Thyroid gland (tissue), 4 donors: Measurements from ENCODE around the gene CAPSL. TPM values are rescaled to one million over a fixed set of nuclear protein-coding genes. Genes with fewer than 3 reads are reported as not detected.
"Not testable (repeated sequence)": the region's sequence is repeated elsewhere in the genome, so short reads cannot be mapped to it uniquely, and the experiment has no call there.

Experiments used
- DNase-seq, 2 donors: peaks; one replicate each; pipeline ENCODE4 v3.0.0-alpha.2; 2019
- H3K27ac ChIP-seq, 3 donors: fragments of 200-600 bp; sonication (generic); 1 replicate in 2 of 3; 2 replicates in 1 of 3; pipeline ENCODE4 v1.5.1; 2016 to 2019; ENCODE audit warnings: mild to moderate bottlenecking in 1 of 3, moderate library complexity in 1 of 3
- H3K27me3 ChIP-seq: fragments of 200-600 bp; sonication (generic); one replicate; pipeline ENCODE4 v1.5.1; 2019
- H3K36me3 ChIP-seq, 2 donors: fragments of 200-600 bp; sonication (generic); one replicate each; pipeline ENCODE4 v1.5.1; 2016 to 2019
- H3K4me1 ChIP-seq, 2 donors: fragments of 200-600 bp; sonication (generic); one replicate each; pipeline ENCODE4 v1.5.1; 2017 to 2019
- H3K4me3 ChIP-seq, 3 donors: fragments of 200-600 bp; sonication (generic); replicated peaks in 1 of 3; 1 replicate in 2 of 3; 2 replicates in 1 of 3; pipeline ENCODE4 v1.5.1; 2016; ENCODE audit warnings: mild to moderate bottlenecking in 1 of 3
- H3K9me3 ChIP-seq: fragments of 200-600 bp; sonication (generic); one replicate; pipeline ENCODE4 v1.5.1; 2017
- CTCF ChIP-seq, 6 experiments: fragments of 200-600 bp in 3 of 6; fragments of 450-650 bp in 3 of 6; sonication (generic) in 3 of 6; IDR thresholded peaks; one replicate each; pipeline ENCODE4 v1.5.1; 2016 to 2019; ENCODE audit warnings: antibody characterized with exemption in 6 of 6, mild to moderate bottlenecking in 2 of 6, inconsistent platforms in 1 of 6, moderate library complexity in 1 of 6
- POLR2A ChIP-seq, 2 donors: fragments of 450-650 bp; IDR thresholded peaks; one replicate each; pipeline ENCODE4 v1.6.1; 2017; ENCODE audit warnings: antibody characterized with exemption in 2 of 2, mild to moderate bottlenecking in 2 of 2, moderate library complexity in 1 of 2
- WGBS, 2 donors: methylation state at CpG; one replicate each; pipeline ENCODE4 v1.1.5; 2017; 5-methylcytosine and 5-hydroxymethylcytosine counted together
- intact Hi-C: fragments of 100-400 bp; cut with DNase I; formaldehyde crosslinking; loops from one replicate; pipeline ENCODE4 v1.15.1; 2023
- small RNA-seq: library from RNA; depleted of rRNA; stranded (forward); fragments of <200 nt; gene quantifications from one replicate; pipeline ENCODE3, GENCODE V24; 2016
- total RNA-seq, 4 donors: library from RNA; depleted of rRNA; stranded (reverse); fragments of >200 nt; gene quantifications; one replicate each; pipeline ENCODE4 v1.2.3, GENCODE V29; 2016

Gene CAPSL
- total RNA-seq, 4 donors from 2014 or later, result 0.33 to 2.4 TPM; not detected in 2

GRCh38 chr5:35859101-35859661 lies 79.2 kb downstream of the CAPSL start:
- TF ChIP-seq POLR2A (IDR thresholded peaks at IDR 0.05), result no peak
- no peak for TF ChIP-seq CTCF (IDR thresholded peaks at IDR 0.05)
- Histone ChIP-seq H3K27ac (no peak overlapping the region), H3K27me3 (no peaks in the 10 kb centered on the region), H3K4me1 (no peaks in the 10 kb centered on the region), H3K9me3 (no peaks in the 10 kb centered on the region), H3K4me3 (no peak overlapping the region), H3K36me3 (no peaks in the 10 kb centered on the region)
- 73 to 78% methylated on average over 3 of the region's 3 CpGs for WGBS, 2 donors
- intact Hi-C loops, result no loop called here
- DNase-seq, result no peak

GRCh38 chr5:35857606-35858205 lies 80.7 kb downstream of the CAPSL start:
- 59 to 81% methylated on average over 2 of the region's 2 CpGs for WGBS, 2 donors
- Histone ChIP-seq H3K27ac (no peak overlapping the region), H3K36me3 (no peaks in the 10 kb centered on the region), H3K4me1 (no peaks in the 10 kb centered on the region), H3K4me3 (no peak overlapping the region), H3K27me3 (no peaks in the 10 kb centered on the region), H3K9me3 (no peaks in the 10 kb centered on the region)
- no peak for DNase-seq
- TF ChIP-seq CTCF (IDR thresholded peaks at IDR 0.05) (no peak), POLR2A (IDR thresholded peaks at IDR 0.05) (no peak)
- intact Hi-C loops, result no loop called here

- intact Hi-C loops, result no loop called here
- no peak for TF ChIP-seq CTCF (IDR thresholded peaks at IDR 0.05)
- peak in 1 of 2 donors; percentile 14 for TF ChIP-seq POLR2A (IDR thresholded peaks at IDR 0.05)
- 46 to 72% methylated on average over 1 of the region's 1 CpG for WGBS, 2 donors
- Histone ChIP-seq H3K36me3 (no peaks in the 10 kb centered on the region), H3K27me3 (no peaks in the 10 kb centered on the region), H3K4me1 (no peaks in the 10 kb centered on the region), H3K4me3 (no peak within 1 kb of the TSS), H3K27ac (no peak within 1 kb of the TSS), H3K9me3 (no peaks in the 10 kb centered on the region)
- DNase-seq, result no peak
These were observed 81.6 kb downstream of the CAPSL start, which contains the start of gene IL7R for GRCh38 chr5:35856765-35857351. TSS of gene IL7R (plus strand) at chr5:35856891. CDS start at chr5:35856978, 87 bp downstream.

- H3K36me3 ChIP-seq, H3K4me3 ChIP-seq, H3K27ac ChIP-seq, H3K27me3 ChIP-seq, H3K4me1 ChIP-seq, DNase-seq, intact Hi-C loops, H3K9me3 ChIP-seq: not testable (repeated sequence)
- 94 to 96% methylated on average over 5 of the region's 5 CpGs for WGBS, 2 donors
These were observed 82.1 kb downstream of the CAPSL start for GRCh38 chr5:35856186-35856764.

- intact Hi-C loops, result no loop called here
- Histone ChIP-seq H3K27ac (no peak overlapping the region), H3K4me3 (no peak overlapping the region), H3K9me3 (no peaks in the 10 kb centered on the region), H3K27me3 (no peaks in the 10 kb centered on the region), H3K36me3 (no peaks in the 10 kb centered on the region), H3K4me1 (no peaks in the 10 kb centered on the region)
- 73 to 82% methylated on average over 1 of the region's 1 CpG for WGBS, 2 donors
- no peak for TF ChIP-seq POLR2A (IDR thresholded peaks at IDR 0.05)
- no peak for TF ChIP-seq CTCF (IDR thresholded peaks at IDR 0.05)
- no peak for DNase-seq
These were observed 83.2 kb downstream of the CAPSL start for GRCh38 chr5:35855187-35855586.

Small RNAs within 50 kb of the gene (small RNA-seq; reads per million reads assigned to genes)
- not detected for gene AC112204.1

Other genes starting within 250 kb of the CAPSL start
- 10 to 100 TPM; 12.7 to 29.0 (median 15.1) TPM for gene IL7R, start 81.7 kb downstream of the CAPSL start, total RNA-seq
- gene UGT3A1, start 52.8 kb upstream of the CAPSL start, total RNA-seq, result not detected
- gene UGT3A2, start 128.3 kb upstream of the CAPSL start, total RNA-seq, result not detected
- 10 to 100 TPM; 18.1 to 23.5 (median 19.4) TPM for gene LMBRD2, start 213.3 kb upstream of the CAPSL start, total RNA-seq
- 10 to 100 TPM in 1 of 4 donors, 1 to 10 TPM in 3; 4.8 to 10.3 (median 8.8) TPM for gene SKP2, start 213.5 kb upstream of the CAPSL start, total RNA-seq